ENCODE measurements around the gene FUT4. TPM values are rescaled to one million over a fixed set of nuclear protein-coding genes. Genes with fewer than 3 reads are reported as not detected.

Gene FUT4
- total and polyA plus RNA-seq, 2 donors from 2014 or later, result 1.2 to 9.5 TPM

DNA sequence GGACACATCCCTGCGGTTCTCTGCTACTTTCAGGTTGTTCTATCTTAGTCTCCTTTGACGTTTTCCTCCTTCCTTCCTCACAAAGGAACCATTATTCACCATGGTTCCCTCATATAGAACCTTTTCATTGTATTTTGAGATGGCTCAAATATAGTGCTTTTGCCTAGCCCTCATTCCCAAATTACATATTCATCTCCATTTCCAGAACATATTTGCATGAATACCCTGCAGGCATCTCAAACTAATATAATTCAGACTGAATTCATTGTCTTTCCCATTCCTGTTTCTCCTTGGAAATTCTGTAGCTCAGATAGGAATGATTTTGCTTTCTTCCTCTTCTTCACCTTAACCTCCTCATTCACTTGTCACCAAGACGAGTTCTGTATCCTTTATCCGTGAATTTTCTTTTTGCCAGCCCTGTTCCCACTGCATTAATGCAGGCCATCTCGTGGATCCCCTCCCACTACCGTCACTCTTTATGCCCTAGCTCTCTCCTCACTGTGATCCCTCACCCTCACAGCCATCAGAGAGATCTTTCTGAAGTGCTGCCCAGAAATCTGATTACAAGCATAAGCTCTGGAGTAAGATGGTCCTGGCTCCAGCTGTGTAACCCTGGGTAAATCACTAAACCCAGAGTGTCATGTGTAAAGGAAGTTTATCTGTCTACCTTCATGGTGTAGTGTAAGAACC, 46.8 kb downstream of the FUT4 start:
- FAIRE-seq (no peak), DNase-seq (no peak)
- TF ChIP-seq, protein P1, sequence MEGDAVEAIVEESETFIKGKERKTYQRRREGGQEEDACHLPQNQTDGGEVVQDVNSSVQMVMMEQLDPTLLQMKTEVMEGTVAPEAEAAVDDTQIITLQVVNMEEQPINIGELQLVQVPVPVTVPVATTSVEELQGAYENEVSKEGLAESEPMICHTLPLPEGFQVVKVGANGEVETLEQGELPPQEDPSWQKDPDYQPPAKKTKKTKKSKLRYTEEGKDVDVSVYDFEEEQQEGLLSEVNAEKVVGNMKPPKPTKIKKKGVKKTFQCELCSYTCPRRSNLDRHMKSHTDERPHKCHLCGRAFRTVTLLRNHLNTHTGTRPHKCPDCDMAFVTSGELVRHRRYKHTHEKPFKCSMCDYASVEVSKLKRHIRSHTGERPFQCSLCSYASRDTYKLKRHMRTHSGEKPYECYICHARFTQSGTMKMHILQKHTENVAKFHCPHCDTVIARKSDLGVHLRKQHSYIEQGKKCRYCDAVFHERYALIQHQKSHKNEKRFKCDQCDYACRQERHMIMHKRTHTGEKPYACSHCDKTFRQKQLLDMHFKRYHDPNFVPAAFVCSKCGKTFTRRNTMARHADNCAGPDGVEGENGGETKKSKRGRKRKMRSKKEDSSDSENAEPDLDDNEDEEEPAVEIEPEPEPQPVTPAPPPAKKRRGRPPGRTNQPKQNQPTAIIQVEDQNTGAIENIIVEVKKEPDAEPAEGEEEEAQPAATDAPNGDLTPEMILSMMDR (IDR thresholded peaks at IDR 0.05; ENCODE audit: borderline replicate concordance, extremely low read depth, insufficient read depth), result no peak

DNA sequence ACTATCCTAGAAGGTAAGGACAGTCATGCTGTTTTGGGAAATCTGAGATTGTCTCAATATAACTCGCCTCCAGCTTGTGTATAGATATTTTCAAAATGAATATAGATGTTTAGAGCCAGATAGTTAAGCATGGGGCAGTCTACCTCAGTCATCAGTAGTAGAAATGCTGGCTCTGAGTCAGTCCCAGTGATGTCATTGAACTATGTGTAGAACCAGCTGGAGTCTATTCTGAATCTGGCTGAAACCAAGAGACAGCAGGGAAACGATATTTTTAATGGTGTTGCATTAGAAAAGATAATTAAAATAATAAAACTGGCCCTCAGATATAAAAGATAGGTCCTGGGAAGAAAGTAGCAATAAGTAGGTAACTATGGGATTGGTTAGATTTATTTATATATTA, 49.3 kb downstream of the FUT4 start:
- Histone ChIP-seq H3K27me3 (ENCODE audit: control insufficient read depth, insufficient read depth, low read length) (no peaks in the 10 kb centered on the region), H3K4me3 (ENCODE audit: low read length in 3 of 3) (no peak overlapping the region), H3K36me3 (ENCODE audit: control insufficient read depth in 2 of 3, insufficient read depth in 3 of 3, low read length in 3 of 3) (no peaks in the 10 kb centered on the region), H3K9me3 (ENCODE audit: control insufficient read depth in 2 of 3, insufficient read depth in 1 of 3, low read length in 3 of 3) (no peaks in the 10 kb centered on the region), H3K27ac (ENCODE audit: low read depth in 2 of 2, low read length in 2 of 2) (no peak overlapping the region), H3K4me1 (ENCODE audit: control insufficient read depth in 2 of 3, insufficient read depth in 2 of 3, low read depth in 1 of 3, low read length in 3 of 3) (no peaks in the 10 kb centered on the region), H3K9ac (ENCODE audit: low read length in 3 of 3) (no peak overlapping the region)
- no peak for DNase-seq
- no peak for FAIRE-seq
- TF ChIP-seq, protein P1 (IDR thresholded peaks at IDR 0.05; ENCODE audit: borderline replicate concordance, extremely low read depth, insufficient read depth), result no peak
- intact Hi-C loops (cut with DNase I), result no loop called here

More for the DNA sequence above, 46.8 kb downstream of the FUT4 start:
- H3K4me3 ChIP-seq (ENCODE audit: low read length in 3 of 3), result no peak overlapping the region
- H3K9ac ChIP-seq (ENCODE audit: low read length in 3 of 3), result no peak overlapping the region
- H3K9me3 ChIP-seq (ENCODE audit: control insufficient read depth in 2 of 3, insufficient read depth in 1 of 3, low read length in 3 of 3), result no peaks in the 10 kb centered on the region
- H3K27me3 ChIP-seq (ENCODE audit: control insufficient read depth, insufficient read depth, low read length), result no peaks in the 10 kb centered on the region
- H3K36me3 ChIP-seq (ENCODE audit: control insufficient read depth in 2 of 3, insufficient read depth in 3 of 3, low read length in 3 of 3), result no peaks in the 10 kb centered on the region
- peaks cover 0 to 4% (median 0%) of the 10 kb centered on the region in 3 donors for H3K4me1 ChIP-seq (ENCODE audit: control insufficient read depth in 2 of 3, insufficient read depth in 2 of 3, low read depth in 1 of 3, low read length in 3 of 3)
- intact Hi-C loops (cut with DNase I), result no loop called here
- H3K27ac ChIP-seq (ENCODE audit: low read depth in 2 of 2, low read length in 2 of 2), result no peak overlapping the region

DNA sequence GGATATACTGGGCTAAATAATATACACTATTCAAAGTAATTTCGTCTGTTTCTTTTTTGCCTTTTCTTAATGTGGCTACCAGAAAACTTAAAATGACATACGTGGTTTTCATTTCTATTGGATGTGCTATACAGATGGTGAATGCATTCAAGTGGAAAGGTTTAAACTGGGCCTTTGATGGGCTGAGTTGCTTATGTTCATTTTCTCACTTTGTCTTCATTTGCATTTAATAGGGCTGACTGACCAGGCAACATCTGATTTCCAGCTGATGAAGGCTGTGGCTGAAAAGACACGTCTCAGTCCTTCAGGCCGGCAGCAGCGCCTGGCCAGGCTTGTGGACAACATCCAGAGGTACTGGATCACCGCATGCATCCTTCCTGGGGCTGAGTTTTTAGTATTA, 51.4 kb downstream of the FUT4 start:
- DNase-seq (no peak), FAIRE-seq (no peak)
- no peak overlapping the region for H3K4me3 ChIP-seq (ENCODE audit: low read length in 3 of 3)
- no peak overlapping the region for H3K27ac ChIP-seq (ENCODE audit: low read depth in 2 of 2, low read length in 2 of 2)
- H3K27me3 ChIP-seq (ENCODE audit: control insufficient read depth, insufficient read depth, low read length), result no peaks in the 10 kb centered on the region
- TF ChIP-seq, protein P1 (IDR thresholded peaks at IDR 0.05; ENCODE audit: borderline replicate concordance, extremely low read depth, insufficient read depth), result no peak
- no peaks in the 10 kb centered on the region for H3K9me3 ChIP-seq (ENCODE audit: control insufficient read depth in 2 of 3, insufficient read depth in 1 of 3, low read length in 3 of 3)
- H3K9ac ChIP-seq (ENCODE audit: low read length in 3 of 3), result no peak overlapping the region
- intact Hi-C loops (cut with DNase I), result no loop called here
- no peaks in the 10 kb centered on the region for H3K4me1 ChIP-seq (ENCODE audit: control insufficient read depth in 2 of 3, insufficient read depth in 2 of 3, low read depth in 1 of 3, low read length in 3 of 3)
- H3K36me3 ChIP-seq (ENCODE audit: control insufficient read depth in 2 of 3, insufficient read depth in 3 of 3, low read length in 3 of 3), result no peaks in the 10 kb centered on the region
